Endothelial cell of umbilical vein (primary cell): ENCODE results near the gene ABCB10. TPM values are rescaled to one million over a fixed set of nuclear protein-coding genes. Genes with fewer than 3 reads are reported as not detected.

ENCODE experiments used
- BruUV-seq: library from RNA; stranded (reverse); fragments of 400-500 nt; replicated peaks from 2 replicates; lab custom pipeline; 2021; lab: Mats Ljungman, UMichigan
- CTCF ChIA-PET: fragments of 300-600, 350-600 bp; sonication (Branson Sonifier 250); formaldehyde crosslinking; loops from one replicate; lab custom pipeline; 2021; ENCODE audit warnings: antibody characterized with exemption, inconsistent platforms; lab: Charles Lee
- POLR2A ChIA-PET: fragments of 300-600, 350-600 bp; sonication (Branson Sonifier 250); formaldehyde crosslinking; loops from one replicate; lab custom pipeline; 2021; ENCODE audit warnings: antibody characterized with exemption, inconsistent platforms; lab: Charles Lee
- DNase-seq: peaks from one replicate; pipeline ENCODE4 v3.0.0-alpha.2; 2011; ENCODE audit warnings: low read depth, low spot score
- FAIRE-seq: peaks from 2 replicates; lab custom pipeline; 2011; peaks lifted over from hg19 to GRCh38; lab: Jason Lieb, UNC
- H2AFZ ChIP-seq: 2 replicates; pipeline ENCODE4 v1.6.0; 2012; ENCODE audit warnings: low read depth, low read length, control low read depth, inconsistent platforms
- H3K27ac ChIP-seq: 2 replicates; pipeline ENCODE4 v1.5.1; 2011; ENCODE audit warnings: low read depth, mild to moderate bottlenecking, control low read depth, low read length, moderate library complexity; ENCODE audit not compliant: insufficient read depth
- H3K27me3 ChIP-seq, 2 experiments: 2 replicates each; pipeline versions ENCODE4 v1.6.0 to v1.6.1; 2011; ENCODE audit warnings: low read length in 2 of 2, mixed read lengths in 1 of 2; ENCODE audit not compliant: control insufficient read depth in 2 of 2, insufficient read depth in 2 of 2
- H3K36me3 ChIP-seq, 2 experiments: 2 replicates in 1 of 2; 3 replicates in 1 of 2; pipeline ENCODE4 v1.5.1; 2011; ENCODE audit warnings: low read length in 2 of 2, mild to moderate bottlenecking in 1 of 2, moderate library complexity in 1 of 2; ENCODE audit not compliant: control insufficient read depth in 2 of 2, insufficient read depth in 2 of 2; ENCODE audit errors: extremely low read depth in 1 of 2
- H3K4me1 ChIP-seq: 3 replicates; pipeline ENCODE4 v1.5.1; 2011; ENCODE audit warnings: mild to moderate bottlenecking, low read length; ENCODE audit not compliant: control insufficient read depth, insufficient read depth; ENCODE audit errors: extremely low read depth
- H3K4me2 ChIP-seq: 2 replicates; pipeline ENCODE4 v1.6.1; 2011; ENCODE audit warnings: low read length, control low read depth, mixed read lengths; ENCODE audit not compliant: insufficient read depth
- H3K4me3 ChIP-seq, 3 experiments: fragments of 200-600 bp in 1 of 3; sonication (generic), shearing (Covaris generic) in 1 of 3; replicated peaks in 1 of 3; 2 replicates each; pipeline ENCODE4 v1.5.1; 2011 to 2016; ENCODE audit warnings: control low read depth in 3 of 3, low read length in 3 of 3, mild to moderate bottlenecking in 2 of 3, inconsistent platforms in 1 of 3, low read depth in 1 of 3, moderate library complexity in 1 of 3; ENCODE audit not compliant: insufficient read depth in 1 of 3
- H3K79me2 ChIP-seq: 2 replicates; pipeline ENCODE4 v1.6.0; 2012; ENCODE audit warnings: low read length, inconsistent platforms; ENCODE audit not compliant: control insufficient read depth, insufficient read depth
- H3K9ac ChIP-seq: replicated peaks from 2 replicates; pipeline ENCODE3; 2011; ENCODE audit warnings: low read length, control low read depth; ENCODE audit not compliant: insufficient read depth; ENCODE audit errors: extremely low read depth
- H3K9me1 ChIP-seq: replicated peaks from 3 replicates; pipeline ENCODE4 v1.6.0; 2011; ENCODE audit warnings: mild to moderate bottlenecking, low read length; ENCODE audit not compliant: control insufficient read depth, insufficient read depth; ENCODE audit errors: extremely low read depth
- H3K9me3 ChIP-seq: replicated peaks from 2 replicates; pipeline ENCODE4 v1.5.1; 2012; ENCODE audit warnings: low read length, inconsistent platforms; ENCODE audit not compliant: control insufficient read depth, insufficient read depth
- H4K20me1 ChIP-seq: replicated peaks from 2 replicates; pipeline ENCODE3; 2011; ENCODE audit warnings: mild to moderate bottlenecking, low read length; ENCODE audit not compliant: control insufficient read depth, insufficient read depth; ENCODE audit errors: extremely low read depth
- CTCF ChIP-seq, 2 donors: IDR thresholded peaks; 1 replicate in 1 of 2; 2 replicates in 1 of 2; pipeline ENCODE4 v1.5.1; 2011; ENCODE audit warnings: low read length in 2 of 2, mild to moderate bottlenecking in 2 of 2, moderate library complexity in 2 of 2, control low read depth in 1 of 2, inconsistent platforms in 1 of 2, low read depth in 1 of 2; ENCODE audit not compliant: insufficient read depth in 1 of 2; ENCODE audit errors: extremely low read depth in 1 of 2
- EZH2 ChIP-seq: IDR thresholded peaks from 2 replicates; pipeline ENCODE4 v1.6.1; 2012; ENCODE audit warnings: borderline replicate concordance, low read depth, mild to moderate bottlenecking, moderate library complexity, low read length, inconsistent platforms; ENCODE audit not compliant: severe bottlenecking
- FOS ChIP-seq: IDR thresholded peaks from 2 replicates; pipeline ENCODE4 v1.6.1; 2011; ENCODE audit warnings: mild to moderate bottlenecking, low read length, moderate library complexity, borderline replicate concordance; ENCODE audit not compliant: insufficient read depth
- GATA2 ChIP-seq: IDR thresholded peaks from 2 replicates; pipeline ENCODE4 v1.7.0; 2011; ENCODE audit warnings: low read depth, mild to moderate bottlenecking, moderate library complexity, mixed read lengths, low read length; ENCODE audit not compliant: insufficient read length, insufficient read depth
- JUN ChIP-seq: IDR thresholded peaks from 2 replicates; pipeline ENCODE4 v1.6.1; 2011; ENCODE audit warnings: borderline replicate concordance, low read depth; ENCODE audit not compliant: insufficient read length, insufficient read depth
- MAX ChIP-seq: IDR thresholded peaks from 2 replicates; pipeline ENCODE4 v1.6.1; 2011; ENCODE audit not compliant: insufficient read depth, insufficient read length
- MYC ChIP-seq: IDR thresholded peaks from one replicate; pipeline ENCODE4 v1.6.1; 2011; ENCODE audit warnings: mild to moderate bottlenecking, low read depth, low read length
- POLR2A ChIP-seq: IDR thresholded peaks from 2 replicates; pipeline ENCODE4 v1.6.1; 2012; ENCODE audit warnings: low read depth, mild to moderate bottlenecking, control low read depth, low read length
- POLR2AphosphoS5 ChIP-seq: IDR thresholded peaks from 2 replicates; pipeline ENCODE4 v1.6.1; 2012; ENCODE audit warnings: low read depth, mild to moderate bottlenecking, control low read depth, low read length, moderate library complexity; ENCODE audit not compliant: insufficient read depth
- dilution Hi-C: fragments of 300-500 bp; cut with MboI; formaldehyde crosslinking; loops from one replicate; pipeline ENCODE4 v1.15.0; 2019; ENCODE audit warnings: low sequenced_read_pairs; ENCODE audit not compliant: extremely low pct_ligation_motif_present
- intact Hi-C: fragments of 100-400 bp; cut with micrococcal nuclease; formaldehyde crosslinking; loops from one replicate; pipeline ENCODE4 v1.10.0; 2022
- polyA plus RNA-seq, 4 experiments: library from polyadenylated mRNA; depleted of rRNA in 3 of 4; stranded (reverse) in 3 of 4; unstranded in 1 of 4; fragments of >200 nt; gene quantifications; 2 replicates each; pipeline versions ENCODE4 v1.2.1 to v1.2.3, GENCODE V29; 2011 to 2012; ENCODE audit warnings: missing spikeins in 1 of 4
- total RNA-seq: library from RNA; stranded (reverse); gene quantifications from 2 replicates; pipeline ENCODE4 v1.2.3, GENCODE V29; 2021

ABCB10 gene
- total and polyA plus RNA-seq, 2 donors (not counting 3 experiments of a cell fraction or from before 2014, with no cell fraction given): 6.0 to 19.4 TPM

- Histone ChIP-seq H3K4me3 (no peak overlapping the region), H3K4me2 (no peak overlapping the region), H3K9me3 (no peaks in the 10 kb centered on the region), H3K4me1 (no peaks in the 10 kb centered on the region), H3K36me3 (peaks cover 2 to 3% of the 10 kb centered on the region in 2 experiments), H3K9ac (no peak overlapping the region), H4K20me1 (no peaks in the 10 kb centered on the region), H3K27ac (no peak overlapping the region), H2AFZ (no peak overlapping the region), H3K9me1 (no peaks in the 10 kb centered on the region), H3K79me2 (peaks cover 12% of the 10 kb centered on the region), H3K27me3 (no peaks in the 10 kb centered on the region)
- BruUV-seq: no TSS peak
- no peak for DNase-seq
- CTCF ChIA-PET: no interaction called here
- POLR2A ChIA-PET: no interaction called here
- FAIRE-seq: no peak
- TF ChIP-seq CTCF (IDR thresholded peaks at IDR 0.05; ENCODE audit: extremely low read depth in 1 of 2, insufficient read depth in 1 of 2, low read depth in 1 of 2, low read length in 2 of 2): no peak
- dilution Hi-C loops (no loop called here), intact Hi-C loops (no loop called here)
These were observed 45.0 kb upstream of the ABCB10 start for GRCh38 chr1:229603371-229604005.

GRCh38 chr1:229600229-229600628, 41.7 kb upstream of the ABCB10 start:
- CTCF ChIA-PET: no interaction called here

More at GRCh38 chr1:229600229-229600628, 41.7 kb upstream of the ABCB10 start:
- FAIRE-seq (no peak), DNase-seq (no peak)
- Histone ChIP-seq H3K36me3 (peaks cover 3 to 5% of the 10 kb centered on the region in 2 experiments), H3K79me2 (peaks cover 22% of the 10 kb centered on the region), H3K9me3 (no peaks in the 10 kb centered on the region), H3K4me3 (no peak overlapping the region), H4K20me1 (no peaks in the 10 kb centered on the region), H3K4me1 (no peaks in the 10 kb centered on the region), H3K27me3 (no peaks in the 10 kb centered on the region), H2AFZ (no peak overlapping the region), H3K9me1 (no peaks in the 10 kb centered on the region), H3K27ac (no peak overlapping the region), H3K4me2 (no peak overlapping the region), H3K9ac (no peak overlapping the region)
- TF ChIP-seq POLR2AphosphoS5: no peak
- no peak for TF ChIP-seq POLR2A
- no peak for TF ChIP-seq EZH2
- TF ChIP-seq JUN: no peak
- no peak for TF ChIP-seq CTCF (IDR thresholded peaks at IDR 0.05; ENCODE audit: extremely low read depth in 1 of 2, insufficient read depth in 1 of 2, low read depth in 1 of 2, low read length in 2 of 2)
- TF ChIP-seq MYC: no peak
- no peak for TF ChIP-seq GATA2
- TF ChIP-seq MAX: no peak
- TF ChIP-seq FOS: no peak
- dilution Hi-C loops: no loop called here
- POLR2A ChIA-PET: no interaction called here
- intact Hi-C loops: no loop called here
- no TSS peak for BruUV-seq
